Liver (tissue), 3 donors: ENCODE results near the gene LGALS7.

Experiments used
- ATF3 ChIP-seq: IDR thresholded peaks from 2 replicates; pipeline ENCODE4 v1.6.1; 2016; ENCODE audit warnings: antibody characterized with exemption
- CTCF ChIP-seq: fragments of 150-350 bp; IDR thresholded peaks from 2 replicates; pipeline ENCODE4 v1.5.1; 2017; ENCODE audit warnings: improper control_type of control experiment, low read depth, low read length; ENCODE audit not compliant: missing input control
- HNF4A ChIP-seq, 2 donors: conservative IDR thresholded peaks; 2 replicates each; pipeline ENCODE4 v1.6.1; 2016; ENCODE audit warnings: antibody characterized with exemption in 2 of 2, mild to moderate bottlenecking in 2 of 2
- HNF4G ChIP-seq: IDR thresholded peaks from 2 replicates; pipeline ENCODE4 v1.6.1; 2016; ENCODE audit warnings: antibody characterized with exemption
- JUND ChIP-seq, 2 donors: IDR thresholded peaks; 2 replicates each; pipeline ENCODE4 v1.6.1; 2016; ENCODE audit warnings: antibody characterized with exemption in 2 of 2
- MAX ChIP-seq: IDR thresholded peaks from 2 replicates; pipeline ENCODE4 v1.6.1; 2016; ENCODE audit warnings: antibody characterized with exemption
- NR2F2 ChIP-seq: IDR thresholded peaks from 2 replicates; pipeline ENCODE4 v1.6.1; 2016; ENCODE audit warnings: antibody characterized with exemption
- TAF1 ChIP-seq: conservative IDR thresholded peaks from 2 replicates; pipeline ENCODE4 v1.6.1; 2016; ENCODE audit warnings: antibody characterized with exemption, mild to moderate bottlenecking
- YY1 ChIP-seq: IDR thresholded peaks from 2 replicates; pipeline ENCODE4 v1.6.1; 2016; ENCODE audit warnings: antibody characterized with exemption, mild to moderate bottlenecking
- ZBTB33 ChIP-seq: IDR thresholded peaks from 2 replicates; pipeline ENCODE4 v1.6.1; 2016; ENCODE audit warnings: antibody characterized with exemption
- donor health status: healthy.
- donor health status: healthy.

- no peak for TF ChIP-seq ATF3
- TF ChIP-seq ZBTB33, result no peak
- no peak for TF ChIP-seq CTCF
- TF ChIP-seq HNF4A (conservative IDR thresholded peaks at IDR 0.05), result no peak
- no peak for TF ChIP-seq NR2F2
- TF ChIP-seq TAF1, result no peak
- no peak for TF ChIP-seq MAX
- no peak for TF ChIP-seq YY1
- no peak for TF ChIP-seq JUND (IDR thresholded peaks at IDR 0.05)
- no peak for TF ChIP-seq HNF4G
These were observed 31.9 kb upstream of the LGALS7 start for GRCh38 chr19:38805180-38805579.
